ENCODE measurements around the gene RASGRF1.

DNA sequence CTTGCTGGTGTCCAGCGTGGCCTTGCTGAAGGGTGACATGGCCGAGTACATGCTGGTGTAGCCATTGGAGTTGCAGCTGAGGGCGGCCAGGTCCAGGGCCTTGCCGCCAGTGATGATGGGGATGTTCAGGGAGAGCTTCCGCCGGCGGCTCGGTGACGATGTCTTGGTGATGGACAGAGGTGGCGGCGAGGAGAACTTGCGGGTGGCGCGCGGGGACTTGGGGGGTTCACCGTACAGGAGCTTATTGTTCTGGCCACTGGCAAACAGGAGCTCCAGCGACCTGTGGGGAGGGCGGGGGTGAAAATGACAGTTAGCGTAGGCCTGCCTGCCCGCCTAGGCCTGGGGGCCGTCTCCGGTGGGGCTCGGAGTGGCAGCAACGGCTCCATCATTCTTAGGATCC is 86.7 kb downstream of the RASGRF1 start:
- no peak for TF ChIP-seq CTCF (IDR thresholded peaks at IDR 0.05)
- no peak for TF ChIP-seq POLR2A (IDR thresholded peaks at IDR 0.05)
- TF ChIP-seq EP300 (IDR thresholded peaks at IDR 0.05): no peak

Measured in ovary (tissue), 3 donors.